ENCODE data around the gene CRELD1.

- TF ChIP-seq POLR2A (IDR thresholded peaks at IDR 0.05) (no peak), CTCF (IDR thresholded peaks at IDR 0.05 in 8 of 11, conservative IDR thresholded peaks at IDR 0.05 in 3 of 11) (no peak), POLR2AphosphoS5 (IDR thresholded peaks at IDR 0.05) (no peak)
Observed at GRCh38 chr3:9914011-9914410, 19.6 kb upstream of the CRELD1 start.
